GM19023 (cell line): ENCODE measurements around the gene P2RY11.

ENCODE experiments used
- ATAC-seq: cut with Tn5 transposase; IDR thresholded peaks from one replicate; pipeline ENCODE4 v1.9.1; 2021; ENCODE audit warnings: mild to moderate bottlenecking, moderate library complexity; ENCODE audit not compliant: unreplicated experiment

The P2RY11 gene

DNA sequence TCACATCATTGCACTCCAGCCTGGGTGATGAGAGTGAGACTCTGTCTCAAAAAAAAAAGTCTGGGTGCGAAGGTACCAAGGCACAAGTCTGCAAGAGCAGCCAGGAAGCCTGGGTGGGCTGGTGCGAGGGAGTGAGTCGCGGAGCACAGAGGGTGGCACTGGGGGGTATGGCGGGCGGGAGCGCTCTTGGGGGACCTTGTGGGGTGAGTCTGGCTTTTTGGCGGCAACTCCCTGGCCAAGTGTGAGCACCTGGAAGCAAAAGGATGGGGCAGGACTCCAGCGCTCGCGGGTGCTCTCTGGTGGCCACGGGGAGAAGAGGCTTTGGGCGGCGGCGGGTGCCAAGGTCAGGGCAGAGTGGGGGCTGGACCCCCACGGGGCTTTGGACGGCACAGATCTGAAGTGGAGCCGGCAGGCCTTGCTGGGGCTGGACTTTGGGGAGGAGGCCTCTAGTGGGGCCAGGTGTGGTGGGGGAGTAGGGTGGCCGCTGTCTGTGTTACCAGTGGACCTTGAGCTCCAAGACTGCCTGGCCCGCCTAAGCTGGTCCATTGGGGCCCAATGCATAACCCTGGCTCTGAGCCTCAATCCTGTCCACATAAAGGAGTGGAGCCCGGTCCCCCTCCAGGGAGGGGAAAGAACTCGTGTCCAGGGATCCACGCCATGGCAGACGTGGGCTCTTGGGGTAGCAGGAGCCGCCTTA, 1.6 kb downstream of the P2RY11 start:
- ATAC-seq = no peak

DNA sequence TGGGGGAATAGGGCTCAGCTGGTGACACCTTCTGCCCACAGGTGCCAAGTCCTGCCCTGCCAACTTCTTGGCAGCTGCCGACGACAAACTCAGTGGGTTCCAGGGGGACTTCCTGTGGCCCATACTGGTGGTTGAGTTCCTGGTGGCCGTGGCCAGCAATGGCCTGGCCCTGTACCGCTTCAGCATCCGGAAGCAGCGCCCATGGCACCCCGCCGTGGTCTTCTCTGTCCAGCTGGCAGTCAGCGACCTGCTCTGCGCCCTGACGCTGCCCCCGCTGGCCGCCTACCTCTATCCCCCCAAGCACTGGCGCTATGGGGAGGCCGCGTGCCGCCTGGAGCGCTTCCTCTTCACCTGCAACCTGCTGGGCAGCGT, 2.1 kb downstream of the P2RY11 start:
- no peak for ATAC-seq

DNA sequence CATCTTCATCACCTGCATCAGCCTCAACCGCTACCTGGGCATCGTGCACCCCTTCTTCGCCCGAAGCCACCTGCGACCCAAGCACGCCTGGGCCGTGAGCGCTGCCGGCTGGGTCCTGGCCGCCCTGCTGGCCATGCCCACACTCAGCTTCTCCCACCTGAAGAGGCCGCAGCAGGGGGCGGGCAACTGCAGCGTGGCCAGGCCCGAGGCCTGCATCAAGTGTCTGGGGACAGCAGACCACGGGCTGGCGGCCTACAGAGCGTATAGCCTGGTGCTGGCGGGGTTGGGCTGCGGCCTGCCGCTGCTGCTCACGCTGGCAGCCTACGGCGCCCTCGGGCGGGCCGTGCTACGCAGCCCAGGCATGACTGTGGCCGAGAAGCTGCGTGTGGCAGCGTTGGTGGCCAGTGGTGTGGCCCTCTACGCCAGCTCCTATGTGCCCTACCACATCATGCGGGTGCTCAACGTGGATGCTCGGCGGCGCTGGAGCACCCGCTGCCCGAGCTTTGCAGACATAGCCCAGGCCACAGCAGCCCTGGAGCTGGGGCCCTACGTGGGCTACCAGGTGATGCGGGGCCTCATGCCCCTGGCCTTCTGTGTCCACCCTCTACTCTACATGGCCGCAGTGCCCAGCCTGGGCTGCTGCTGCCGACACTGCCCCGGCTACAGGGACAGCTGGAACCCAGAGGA, 2.6 kb downstream of the P2RY11 start:
- no peak for ATAC-seq

DNA sequence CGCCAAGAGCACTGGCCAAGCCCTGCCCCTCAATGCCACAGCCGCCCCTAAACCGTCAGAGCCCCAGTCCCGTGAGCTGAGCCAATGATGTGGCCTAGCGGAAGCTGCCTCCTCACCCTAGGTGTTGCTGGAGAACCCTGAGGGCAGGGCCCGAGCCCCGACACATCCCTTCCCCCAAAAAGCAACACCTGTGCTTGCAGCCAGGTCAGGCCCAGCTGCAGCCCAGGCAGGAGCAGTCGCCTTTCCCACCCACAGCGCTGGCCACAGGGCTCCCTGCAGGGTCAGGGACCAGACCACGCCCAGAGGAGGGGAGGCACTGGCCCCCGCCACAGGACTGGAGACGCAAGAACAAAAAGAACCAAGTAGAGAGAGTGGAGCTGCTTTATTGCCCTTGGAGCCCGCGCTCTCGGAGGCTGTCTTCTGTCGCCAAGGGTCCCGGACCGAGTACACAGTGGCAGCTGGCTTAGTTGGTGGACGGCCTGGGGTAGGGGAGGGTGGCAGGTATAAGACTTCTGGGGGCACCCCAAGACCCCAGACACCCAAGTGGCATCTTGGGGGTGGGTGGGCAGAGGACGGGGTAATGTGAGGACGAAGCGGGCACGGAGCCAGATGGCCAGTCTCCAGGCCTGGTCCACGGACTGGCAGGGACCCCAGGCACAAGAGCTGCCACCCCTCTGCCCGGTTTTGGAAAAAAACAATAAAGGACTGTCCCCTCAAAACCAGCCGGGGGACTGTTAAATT, 3.3 kb downstream of the P2RY11 start:
- no peak for ATAC-seq

DNA sequence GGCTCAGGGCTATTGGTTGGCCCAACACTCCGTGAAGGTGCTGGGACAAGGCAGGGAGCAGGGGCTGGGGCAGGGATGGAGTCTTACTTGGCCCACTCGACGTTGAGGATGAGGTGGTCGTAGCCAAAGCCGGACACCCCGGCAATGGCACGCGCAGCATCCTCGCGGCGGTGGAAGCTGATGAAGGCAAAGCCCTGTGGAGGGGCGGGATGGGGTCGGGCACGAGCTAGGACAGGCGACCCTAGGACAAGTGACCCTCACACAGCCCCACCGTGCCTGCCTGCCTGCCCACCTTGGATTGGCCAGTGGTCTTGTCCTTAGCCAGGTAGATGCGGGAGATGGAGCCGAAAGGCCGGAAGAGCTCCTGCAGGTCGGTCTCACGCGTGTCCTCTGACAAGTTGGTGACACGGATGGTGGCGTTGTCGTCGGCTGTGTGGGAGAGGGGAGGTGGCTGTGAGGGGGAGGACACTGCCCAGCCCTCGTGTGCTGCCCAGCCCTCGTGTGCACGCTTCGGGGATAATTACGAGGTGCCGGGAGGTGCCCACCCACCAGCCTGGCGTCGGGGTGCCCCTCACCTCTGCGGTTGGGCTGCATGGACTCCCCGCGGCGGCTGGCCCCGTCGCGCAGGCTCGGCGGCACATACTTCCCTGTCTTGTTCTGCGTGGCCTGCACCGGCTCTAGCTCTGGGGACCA, 4.0 kb downstream of the P2RY11 start:
- no peak for ATAC-seq

DNA sequence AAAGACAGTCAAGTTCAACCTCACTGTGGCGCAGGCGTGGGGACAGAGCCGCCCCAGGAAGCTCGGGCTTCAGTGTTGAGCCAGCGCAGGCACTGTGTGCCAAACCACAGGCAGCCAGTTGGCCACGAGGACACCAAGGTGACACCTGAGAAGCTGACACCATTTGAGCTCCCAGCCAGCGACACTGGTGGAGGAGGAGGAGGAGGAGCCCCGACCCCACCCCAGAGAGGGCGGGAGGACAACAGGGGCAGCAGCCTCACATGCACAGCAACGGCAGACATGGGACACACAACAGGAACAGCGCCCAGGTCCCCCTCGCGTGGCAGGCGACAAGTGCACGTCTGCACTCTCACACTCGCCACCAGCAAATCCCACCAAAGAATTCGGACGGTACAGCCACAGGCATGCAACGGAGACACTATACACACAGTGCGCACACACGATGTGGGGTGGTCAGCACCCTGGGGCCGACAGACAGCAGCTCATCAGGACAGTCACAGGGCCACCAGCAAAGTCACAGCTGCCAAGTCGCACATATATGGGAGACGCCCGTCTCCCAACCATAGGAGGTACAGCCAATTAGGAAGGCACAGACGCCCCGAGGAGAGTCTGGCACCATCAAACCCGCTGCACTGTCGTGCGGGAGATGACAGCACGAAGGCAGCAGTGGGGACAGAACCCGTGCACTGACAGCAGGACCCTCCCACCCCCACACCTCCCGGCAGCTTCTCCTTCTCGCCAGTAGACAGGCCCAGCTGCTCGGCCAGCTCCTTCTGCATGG, 4.8 kb downstream of the P2RY11 start:
- ATAC-seq = no peak

DNA sequence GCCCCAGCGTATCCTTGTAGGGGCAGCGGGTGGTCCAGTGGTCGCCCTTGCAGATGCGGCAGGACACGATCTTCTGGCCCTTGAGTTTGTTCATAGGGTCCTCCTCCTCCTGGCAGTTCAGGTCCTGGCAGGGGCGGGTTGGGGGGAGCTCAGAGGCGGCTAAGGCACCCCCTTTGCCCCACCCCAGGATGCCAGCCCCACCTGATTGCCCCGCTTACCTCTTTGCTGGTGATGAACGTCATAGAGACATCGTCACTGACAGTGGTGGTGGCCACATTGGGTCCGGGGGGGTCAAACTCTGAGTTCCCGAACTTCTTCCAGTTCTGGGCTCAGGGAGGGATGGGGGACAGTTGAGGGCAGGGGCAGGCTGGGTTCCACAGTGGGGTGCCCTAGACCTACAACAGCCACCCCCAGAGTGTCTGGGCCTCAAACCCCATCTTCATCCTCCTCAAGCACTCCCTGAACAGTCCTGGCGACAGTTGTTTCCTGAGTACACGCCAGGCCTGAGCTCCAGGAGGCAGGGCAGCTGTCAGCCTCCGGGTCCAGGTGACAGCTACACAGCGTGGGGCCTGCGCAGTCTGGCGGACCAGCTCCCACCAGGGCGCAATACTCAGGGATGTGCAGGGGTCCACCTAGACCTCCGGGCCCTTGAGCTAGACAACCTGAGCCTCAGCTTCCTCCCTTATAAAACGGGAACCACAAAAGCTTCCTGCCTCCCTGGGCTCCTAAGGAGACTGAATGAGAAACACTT, 5.5 kb downstream of the P2RY11 start:
- no peak for ATAC-seq

DNA sequence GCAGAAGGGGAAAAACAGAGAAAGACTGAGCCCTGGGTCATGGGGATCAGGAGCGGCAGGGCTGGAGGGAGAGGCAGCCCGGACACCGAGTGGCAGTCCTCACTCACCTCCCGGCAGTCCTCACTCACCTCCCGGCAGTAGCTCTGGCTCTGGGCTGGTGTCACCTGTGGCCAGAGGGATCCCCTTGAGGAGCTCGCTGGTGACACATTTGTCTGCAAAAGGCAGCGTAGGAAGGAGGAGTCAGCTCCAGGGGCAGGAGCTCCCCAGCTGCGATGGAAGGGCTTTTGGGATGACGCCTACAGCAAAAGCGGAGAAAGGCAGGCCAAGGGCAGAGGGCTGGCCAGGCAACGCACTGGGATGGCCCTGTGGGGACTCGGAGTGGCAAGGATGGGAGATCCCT, 7.5 kb downstream of the P2RY11 start:
- ATAC-seq = no peak

DNA sequence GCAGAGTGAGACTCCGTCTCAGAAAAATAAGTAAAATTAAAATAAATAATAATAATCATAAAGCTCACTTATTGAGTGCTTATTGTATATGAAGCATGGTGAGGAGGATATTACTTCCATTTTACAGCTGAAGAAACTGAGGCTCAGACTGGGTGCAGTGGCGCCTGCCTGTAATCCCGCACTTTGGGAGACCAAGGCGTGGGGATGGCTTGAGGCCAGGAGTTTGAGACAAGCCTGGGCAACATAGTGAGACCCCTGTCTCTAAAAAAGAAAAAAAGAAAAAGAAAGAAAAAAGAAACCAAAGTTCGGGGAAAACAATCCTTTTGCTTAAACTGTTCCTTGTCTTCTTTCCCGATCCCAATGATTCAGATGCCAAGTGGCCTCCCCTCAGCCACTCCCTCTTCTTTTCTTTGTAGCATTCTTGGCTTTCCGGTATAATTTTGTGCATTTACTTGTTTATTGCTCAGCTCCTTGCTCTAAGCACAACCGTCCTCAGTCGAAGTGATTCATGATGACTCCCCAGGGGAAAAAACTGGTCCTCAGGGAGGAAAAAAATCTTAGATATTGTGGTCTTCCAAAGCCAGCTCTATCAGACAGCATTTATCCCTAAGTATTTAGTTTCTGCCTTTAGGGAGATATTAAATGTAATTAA, 9.2 kb downstream of the P2RY11 start:
- ATAC-seq = no peak

DNA sequence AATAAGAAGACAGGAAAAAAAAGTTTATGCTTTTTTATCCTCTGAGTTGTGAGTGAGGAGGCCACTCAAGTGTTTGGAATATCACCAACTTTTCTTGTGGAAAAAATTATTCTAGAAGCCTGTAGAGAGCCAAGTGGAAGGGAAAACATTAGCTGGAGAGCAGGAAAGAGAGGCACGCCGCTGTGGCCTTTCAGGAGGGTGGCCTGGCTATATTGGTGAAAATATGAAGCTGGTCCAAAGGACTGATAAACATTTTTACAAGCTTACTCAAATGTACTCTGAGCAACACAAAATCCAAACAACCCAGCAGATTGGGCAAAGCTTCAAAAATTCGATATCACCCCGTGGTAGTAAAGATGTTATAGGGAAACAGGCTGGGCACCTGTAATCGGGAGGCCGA, 10.6 kb downstream of the P2RY11 start:
- ATAC-seq = no peak

DNA sequence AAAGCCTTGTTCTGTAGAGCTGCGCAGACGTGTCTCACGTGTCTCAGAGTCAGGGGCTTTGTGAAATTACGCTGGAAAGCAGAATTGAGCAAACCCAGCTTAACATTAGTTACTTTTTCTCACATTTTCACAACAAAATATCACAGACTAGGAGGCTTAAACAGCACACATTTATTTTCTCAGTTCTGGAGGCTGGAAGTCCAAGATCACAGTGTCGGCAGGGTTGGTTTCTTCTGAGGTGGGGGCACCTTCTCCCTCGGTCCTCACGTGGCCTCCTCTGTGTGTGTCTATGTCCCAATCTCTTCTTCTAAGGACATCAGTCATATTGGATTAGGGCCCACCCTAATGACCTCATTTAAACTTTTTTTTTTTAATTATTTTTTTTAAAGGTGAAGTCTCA, 12.9 kb downstream of the P2RY11 start:
- ATAC-seq = no peak

DNA sequence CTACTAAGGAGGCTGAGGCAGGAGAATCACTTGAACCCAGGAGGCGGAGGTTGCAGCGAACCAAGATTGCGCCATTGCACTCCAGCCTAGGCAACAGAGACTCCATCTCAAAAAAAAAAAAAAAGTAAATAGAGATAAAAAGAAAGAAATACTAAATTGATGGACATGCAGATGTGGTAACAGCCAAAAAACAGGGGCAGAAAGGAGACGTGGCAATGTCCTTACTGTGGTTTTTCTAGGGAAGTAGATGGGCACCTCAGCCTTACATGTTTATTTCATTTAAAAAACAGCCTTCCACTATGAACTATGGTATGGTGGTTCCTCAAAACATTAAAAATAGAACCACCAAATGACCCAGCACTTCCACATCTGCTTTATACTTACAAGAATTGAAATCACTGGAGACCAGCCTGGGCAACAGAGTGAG, 14.7 kb downstream of the P2RY11 start:
- no peak for ATAC-seq

DNA sequence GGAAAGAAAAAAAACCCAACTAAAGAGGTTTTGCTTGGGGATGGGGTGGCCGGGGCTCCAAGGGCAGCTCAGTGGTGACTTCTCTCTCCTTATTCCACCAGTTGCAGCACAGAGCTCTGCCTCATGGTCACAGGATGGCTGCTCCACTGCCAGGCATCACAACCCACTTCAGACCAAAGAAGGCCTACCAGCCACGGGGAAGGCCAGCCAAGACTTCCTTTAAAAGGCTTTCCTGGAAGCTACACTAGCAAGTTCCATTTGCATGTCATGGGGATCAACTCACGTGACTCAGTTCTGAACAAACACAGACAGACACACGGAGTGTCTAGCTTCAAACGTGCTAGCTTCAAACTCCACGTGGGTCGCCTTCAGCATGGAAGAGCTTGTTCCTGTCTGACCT, 21.4 kb downstream of the P2RY11 start:
- no peak for ATAC-seq

DNA sequence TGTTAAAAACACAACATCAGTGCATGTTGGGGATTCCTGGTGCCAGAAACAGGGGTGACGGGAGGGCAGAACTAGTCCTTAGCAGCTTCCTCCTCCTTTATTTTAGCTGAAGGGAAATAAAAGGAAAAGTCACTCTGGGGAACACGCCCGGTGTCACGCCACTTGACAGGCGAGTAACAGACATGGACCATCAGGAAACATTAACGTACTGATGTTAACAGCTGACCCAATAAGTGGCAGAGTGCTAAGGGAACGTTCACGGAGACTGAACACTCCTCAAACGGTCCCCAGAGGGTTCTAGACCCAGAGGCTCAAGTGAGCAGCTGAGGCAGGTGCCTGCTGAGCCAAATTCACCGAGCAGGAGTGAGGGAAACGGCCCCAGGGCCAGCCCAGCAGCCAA, 22.1 kb downstream of the P2RY11 start:
- ATAC-seq = no peak

DNA sequence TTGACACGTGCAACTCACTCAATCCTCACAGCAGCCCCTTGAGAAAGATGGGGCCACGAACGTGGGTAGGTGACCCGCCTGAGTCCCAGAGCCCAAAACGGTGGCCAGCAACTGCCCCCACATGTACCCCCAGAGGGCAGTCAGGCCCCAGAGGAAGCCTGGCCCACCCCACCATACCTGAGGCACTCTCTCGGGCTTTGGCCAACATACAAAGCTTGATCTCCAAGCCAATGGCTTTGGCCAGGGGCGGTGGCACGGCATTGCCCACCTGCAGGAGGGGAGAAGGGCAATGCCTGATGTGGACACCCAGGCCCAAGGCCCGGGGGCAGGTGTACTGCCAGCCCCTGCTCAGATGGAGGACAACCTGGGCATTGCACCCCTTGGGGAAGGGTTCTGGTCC, 22.5 kb downstream of the P2RY11 start:
- no peak for ATAC-seq

DNA sequence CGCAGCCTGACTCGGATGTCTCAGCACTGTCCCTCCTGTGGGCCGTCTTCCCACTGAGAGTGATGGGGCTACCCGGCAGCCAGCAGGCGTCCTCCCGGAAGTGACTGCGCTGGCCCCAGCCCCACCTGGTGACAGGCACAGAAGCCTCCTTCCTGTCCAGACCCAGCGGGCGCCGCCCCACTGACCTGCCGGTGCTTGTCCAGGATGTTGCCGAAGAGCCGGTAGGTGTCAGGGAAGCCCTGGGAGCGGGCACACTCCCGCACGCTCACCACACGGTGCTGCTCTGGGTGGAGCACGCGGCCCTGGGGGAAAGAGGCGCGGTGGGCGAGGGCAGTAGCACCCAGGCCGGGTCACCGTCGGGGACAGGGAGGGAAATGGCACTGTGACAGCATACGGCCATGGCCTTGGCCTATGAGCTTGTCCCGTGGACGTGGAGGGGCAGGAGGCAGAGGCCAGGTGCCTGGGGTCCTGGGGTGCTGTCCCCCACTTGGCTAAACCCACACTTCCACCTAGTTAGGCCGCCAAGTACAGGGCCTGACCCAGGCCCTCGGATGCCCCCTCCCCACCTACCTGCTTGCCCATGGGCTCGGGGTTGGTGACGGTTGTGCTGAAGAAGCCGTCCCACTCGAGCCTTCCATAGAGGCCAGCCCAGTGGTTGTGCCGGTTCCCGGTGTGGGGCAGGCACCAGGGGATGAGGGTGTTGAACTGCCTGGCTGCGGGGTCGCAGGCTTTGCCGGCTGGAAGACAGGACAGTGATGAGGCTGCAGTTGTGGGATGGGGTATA, 24.2 kb downstream of the P2RY11 start:
- no peak for ATAC-seq

DNA sequence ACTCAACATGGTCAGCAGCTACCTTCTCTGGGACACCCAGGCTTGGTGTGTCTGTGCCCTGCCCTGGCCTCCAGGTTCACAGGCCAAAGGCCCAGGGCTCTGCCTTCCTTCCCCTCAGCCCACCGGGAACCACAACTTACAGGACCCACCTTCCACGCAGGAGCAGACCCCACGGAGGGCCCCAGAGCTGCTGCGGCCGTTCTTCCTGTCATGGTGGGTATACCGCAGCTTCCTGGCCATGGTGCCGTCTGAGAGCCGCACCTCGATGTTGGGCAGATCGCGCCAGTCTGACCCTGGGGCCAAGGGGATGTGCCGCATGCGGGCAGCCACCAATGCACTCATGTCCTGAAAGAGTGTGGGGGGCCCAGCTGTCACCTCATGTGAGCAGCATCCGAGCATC, 25.4 kb downstream of the P2RY11 start:
- ATAC-seq = no peak

DNA sequence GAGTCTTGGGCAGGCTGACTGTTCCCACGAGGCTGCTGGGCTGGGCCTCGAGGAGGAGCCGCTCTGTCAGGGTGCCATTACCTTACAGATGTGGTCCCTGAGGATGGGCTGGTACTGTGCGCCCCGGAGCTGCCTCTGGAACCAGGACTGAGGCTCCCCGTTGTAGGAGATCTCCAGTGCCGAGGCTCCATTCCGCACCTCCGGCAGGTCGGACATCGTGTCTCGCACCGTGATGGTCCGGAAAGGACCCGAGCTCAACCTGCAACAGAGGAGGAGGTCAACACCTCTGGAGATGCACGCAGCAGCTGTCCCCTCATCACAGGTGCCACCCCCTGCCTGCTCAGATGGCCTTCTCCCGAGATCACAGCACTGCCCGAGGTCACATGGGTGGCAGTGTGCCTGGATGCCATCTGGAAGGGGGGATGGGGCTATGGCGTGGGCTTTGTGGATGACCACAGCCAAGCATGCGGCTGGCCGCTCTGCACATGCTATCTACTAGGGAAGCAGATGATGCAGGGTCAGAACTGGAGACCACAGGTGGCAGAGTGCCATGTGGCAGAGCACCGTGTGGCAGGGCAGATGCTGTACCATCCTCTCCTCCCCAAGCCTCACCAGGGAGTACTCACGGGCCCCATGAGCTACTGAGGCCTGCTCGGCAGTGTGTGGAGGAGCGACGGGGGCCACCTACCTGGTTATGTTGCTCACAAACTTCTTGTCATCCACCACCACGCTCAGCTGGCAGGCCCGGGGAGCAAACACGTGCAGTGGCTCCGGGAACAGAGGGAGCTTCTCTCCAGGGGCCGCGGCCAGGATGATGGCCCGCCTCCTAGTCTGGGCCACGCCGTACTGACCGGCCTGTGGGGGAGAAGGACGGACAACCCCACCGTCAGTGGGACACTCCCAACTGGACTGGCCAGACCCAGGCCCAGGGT, 26.5 kb downstream of the P2RY11 start:
- ATAC-seq = no peak
